HFFc6 (cell line): ENCODE data around the gene EVI5. TPM values are rescaled to one million over a fixed set of nuclear protein-coding genes. Genes with fewer than 3 reads are reported as not detected.
A peak's percentile ranks its signal among the peaks of the same experiment; 100 is the strongest.

Experiments
- DNase-seq: peaks from one replicate; pipeline ENCODE4 v3.0.0-alpha.2; 2018
- H3K27ac Mint-ChIP-seq: 2 replicates; pipeline ENCODE4 v1.8.0; 2020; ENCODE audit warnings: mild to moderate bottlenecking, mixed read lengths
- H3K27me3 Mint-ChIP-seq: 2 replicates; pipeline ENCODE4 v1.8.0; 2021; ENCODE audit warnings: mild to moderate bottlenecking, moderate library complexity, mixed read lengths; ENCODE audit not compliant: insufficient read depth
- H3K36me3 Mint-ChIP-seq: 2 replicates; pipeline ENCODE4 v1.8.0; 2021; ENCODE audit warnings: low read depth, mixed read lengths
- H3K4me1 Mint-ChIP-seq: 2 replicates; pipeline ENCODE4 v1.8.0; 2020; ENCODE audit warnings: low read depth, mixed read lengths
- H3K4me3 Mint-ChIP-seq: 2 replicates; pipeline ENCODE4 v1.8.0; 2020; ENCODE audit warnings: mild to moderate bottlenecking, moderate library complexity, mixed read lengths
- H3K9me3 Mint-ChIP-seq: 2 replicates; pipeline ENCODE4 v1.8.0; 2020; ENCODE audit warnings: mild to moderate bottlenecking, mixed read lengths
- CTCF ChIP-seq: fragments of 200-600 bp; sonication (generic); IDR thresholded peaks from 2 replicates; pipeline ENCODE4 v1.5.0; 2021; ENCODE audit warnings: antibody characterized with exemption, mild to moderate bottlenecking
- total RNA-seq, 6 experiments: library from RNA; stranded (reverse); fragmentation: NEBNext Ultra II Directional; extraction: Animal tissue kit (Norgen Biotek cat#: 25700); gene quantifications; 2 replicates in 1 of 6; 3 replicates in 5 of 6; pipeline ENCODE4 v1.2.3, GENCODE V29; 2021

EVI5 gene
- total RNA-seq, 6 experiments from 2014 or later, result 31.7 to 43.7 (median 34.0) TPM

- no peak overlapping the region for H3K27ac Mint-ChIP-seq
- H3K9me3 Mint-ChIP-seq, result no peaks in the 10 kb centered on the region
- no peak overlapping the region for H3K4me3 Mint-ChIP-seq
- H3K36me3 Mint-ChIP-seq, result peaks cover 17% of the 10 kb centered on the region
- peaks cover 70% of the 10 kb centered on the region for H3K4me1 Mint-ChIP-seq
- no peak for DNase-seq
- no peaks in the 10 kb centered on the region; the same call in none of the 2 replicates for H3K27me3 Mint-ChIP-seq
- TF ChIP-seq CTCF, result no peak
These were observed 29.1 kb downstream of the EVI5 start for GRCh38 chr1:92755541-92756461.

- no peaks in the 10 kb centered on the region for H3K9me3 Mint-ChIP-seq
- H3K4me3 Mint-ChIP-seq, result no peak overlapping the region
- H3K27me3 Mint-ChIP-seq, result no peaks in the 10 kb centered on the region; the same call in none of the 2 replicates
- peaks cover 75% of the 10 kb centered on the region for H3K4me1 Mint-ChIP-seq
- DNase-seq, result no peak
- H3K27ac Mint-ChIP-seq, result peak overlapping the region; percentile 85; the same call in 1 of the 2 replicates
- peaks cover 17% of the 10 kb centered on the region for H3K36me3 Mint-ChIP-seq
- TF ChIP-seq CTCF, result no peak
These were observed 30.2 kb downstream of the EVI5 start for GRCh38 chr1:92754719-92755050.

- peaks cover 17% of the 10 kb centered on the region for H3K36me3 Mint-ChIP-seq
- TF ChIP-seq CTCF, result no peak
- no peaks in the 10 kb centered on the region for H3K9me3 Mint-ChIP-seq
- H3K27ac Mint-ChIP-seq, result peak overlapping the region; percentile 85
- peaks cover 70% of the 10 kb centered on the region for H3K4me1 Mint-ChIP-seq
- H3K4me3 Mint-ChIP-seq, result peak overlapping the region; percentile 72
- no peaks in the 10 kb centered on the region; the same call in none of the 2 replicates for H3K27me3 Mint-ChIP-seq
- peak; percentile 79 for DNase-seq
These were observed 30.7 kb downstream of the EVI5 start for GRCh38 chr1:92754000-92754718.

GRCh38 chr1:92752719-92753118 is 32.2 kb downstream of the EVI5 start:
- peak; percentile 77 for DNase-seq
- H3K27ac Mint-ChIP-seq, result peak overlapping the region; percentile 83

More at GRCh38 chr1:92752719-92753118, 32.2 kb downstream of the EVI5 start:
- no peaks in the 10 kb centered on the region; the same call in none of the 2 replicates for H3K27me3 Mint-ChIP-seq
- TF ChIP-seq CTCF, result no peak
- peak overlapping the region; percentile 62 for H3K4me3 Mint-ChIP-seq
- no peaks in the 10 kb centered on the region for H3K9me3 Mint-ChIP-seq
- peaks cover 68% of the 10 kb centered on the region for H3K4me1 Mint-ChIP-seq
- peaks cover 17% of the 10 kb centered on the region for H3K36me3 Mint-ChIP-seq
